ENCODE measurements around the gene PTPRJ.

PTPRJ gene

DNA sequence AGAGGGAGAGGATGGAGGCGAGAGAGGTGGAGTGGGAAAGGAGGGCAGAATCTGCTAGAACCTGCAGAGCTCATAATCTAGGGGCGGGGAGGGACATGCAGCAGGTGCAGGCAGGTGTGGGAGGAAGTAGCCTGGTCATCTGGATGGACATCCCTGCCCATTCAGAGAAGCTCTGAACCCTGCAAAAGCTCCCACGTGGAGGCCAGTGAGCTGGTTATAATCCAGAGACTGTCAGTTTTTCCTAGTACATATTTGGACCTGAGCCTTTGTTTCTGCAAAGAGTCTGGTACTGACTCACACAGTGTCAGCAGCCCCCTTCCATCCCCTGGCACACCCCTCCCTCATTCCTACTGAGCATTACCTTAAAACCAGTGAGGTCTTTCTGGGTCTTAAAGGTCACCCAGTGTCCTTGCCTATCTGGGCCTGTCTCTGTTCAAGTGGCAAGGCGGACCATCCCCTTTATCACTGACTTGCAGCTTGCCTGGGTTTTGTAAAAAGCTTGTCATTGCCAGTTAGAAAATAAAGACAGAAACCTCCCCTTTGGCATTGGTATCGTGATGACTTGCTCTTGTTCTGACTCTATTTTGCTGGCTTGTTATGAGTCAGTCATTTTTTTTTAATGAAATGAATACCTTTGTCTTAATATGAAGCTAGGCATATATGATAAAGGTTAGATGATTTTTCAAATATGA, 26.1 kb downstream of the PTPRJ start:
- DNase-seq (ENCODE audit: low spot score) = peak; percentile 41
- TF ChIP-seq, protein P1, sequence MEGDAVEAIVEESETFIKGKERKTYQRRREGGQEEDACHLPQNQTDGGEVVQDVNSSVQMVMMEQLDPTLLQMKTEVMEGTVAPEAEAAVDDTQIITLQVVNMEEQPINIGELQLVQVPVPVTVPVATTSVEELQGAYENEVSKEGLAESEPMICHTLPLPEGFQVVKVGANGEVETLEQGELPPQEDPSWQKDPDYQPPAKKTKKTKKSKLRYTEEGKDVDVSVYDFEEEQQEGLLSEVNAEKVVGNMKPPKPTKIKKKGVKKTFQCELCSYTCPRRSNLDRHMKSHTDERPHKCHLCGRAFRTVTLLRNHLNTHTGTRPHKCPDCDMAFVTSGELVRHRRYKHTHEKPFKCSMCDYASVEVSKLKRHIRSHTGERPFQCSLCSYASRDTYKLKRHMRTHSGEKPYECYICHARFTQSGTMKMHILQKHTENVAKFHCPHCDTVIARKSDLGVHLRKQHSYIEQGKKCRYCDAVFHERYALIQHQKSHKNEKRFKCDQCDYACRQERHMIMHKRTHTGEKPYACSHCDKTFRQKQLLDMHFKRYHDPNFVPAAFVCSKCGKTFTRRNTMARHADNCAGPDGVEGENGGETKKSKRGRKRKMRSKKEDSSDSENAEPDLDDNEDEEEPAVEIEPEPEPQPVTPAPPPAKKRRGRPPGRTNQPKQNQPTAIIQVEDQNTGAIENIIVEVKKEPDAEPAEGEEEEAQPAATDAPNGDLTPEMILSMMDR (conservative IDR thresholded peaks at IDR 0.05; ENCODE audit: low read depth) = no peak
- ChIA-PET POLR2A (ENCODE audit: low non-redundant PET) (no interaction called here), CTCF (interaction anchor here (0.9 to 1.0 kb wide), 2 partner anchors 87 to 103 kb away, joined by 3 to 5 read pairs; no protein-coding TSS in a partner anchor)
- no peak overlapping the region for H3K27ac ChIP-seq

DNA sequence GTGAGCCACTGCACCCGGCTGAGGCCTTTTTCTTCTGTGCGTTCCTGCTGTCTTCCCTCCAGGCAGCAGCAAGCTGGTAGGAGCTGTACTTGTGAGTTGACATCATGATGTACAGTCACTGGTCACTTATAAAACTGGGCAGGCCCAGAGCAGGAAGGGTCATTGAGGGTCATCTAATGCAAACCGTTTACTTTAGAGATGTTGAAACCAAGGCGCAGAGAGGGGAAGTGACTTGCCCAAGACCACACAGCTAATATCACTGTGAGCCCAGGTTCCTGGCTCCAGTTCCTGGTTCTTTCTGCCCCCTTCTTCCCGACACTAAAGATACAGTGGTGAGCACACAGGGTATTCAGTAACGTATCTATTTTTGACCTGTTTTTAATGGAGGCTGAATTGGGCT, 27.3 kb downstream of the PTPRJ start:
- no peak overlapping the region for H3K27ac ChIP-seq
- DNase-seq (ENCODE audit: low spot score) = no peak
- TF ChIP-seq, protein P1 (conservative IDR thresholded peaks at IDR 0.05; ENCODE audit: low read depth) = no peak
- ChIA-PET CTCF (no interaction called here), POLR2A (ENCODE audit: low non-redundant PET) (no interaction called here)

DNA sequence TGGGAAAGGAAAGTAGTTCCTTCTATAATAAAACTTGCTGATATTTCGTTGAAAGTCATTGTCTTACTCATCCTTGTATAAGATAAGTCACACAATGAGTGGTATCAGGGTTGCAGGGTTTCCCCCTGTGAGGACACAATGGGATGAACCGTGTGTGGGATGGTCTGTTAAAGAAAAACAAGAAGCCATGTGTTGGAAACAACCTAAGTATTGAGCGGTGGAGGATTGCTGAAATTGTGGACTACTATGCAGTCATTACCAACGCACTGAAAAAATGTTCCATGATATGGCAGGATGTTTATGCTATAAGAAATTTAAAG, 28.6 kb downstream of the PTPRJ start:
- POLR2A ChIA-PET (ENCODE audit: low non-redundant PET) = no interaction called here
- CTCF ChIA-PET = interaction anchor here (0.8 kb wide), 1 partner anchor 100 kb away, joined by 5 read pairs; no protein-coding TSS in a partner anchor
- TF ChIP-seq, protein P1 (conservative IDR thresholded peaks at IDR 0.05; ENCODE audit: low read depth) = no peak
- no peak for DNase-seq (ENCODE audit: low spot score)
- no peak overlapping the region for H3K27ac ChIP-seq

DNA sequence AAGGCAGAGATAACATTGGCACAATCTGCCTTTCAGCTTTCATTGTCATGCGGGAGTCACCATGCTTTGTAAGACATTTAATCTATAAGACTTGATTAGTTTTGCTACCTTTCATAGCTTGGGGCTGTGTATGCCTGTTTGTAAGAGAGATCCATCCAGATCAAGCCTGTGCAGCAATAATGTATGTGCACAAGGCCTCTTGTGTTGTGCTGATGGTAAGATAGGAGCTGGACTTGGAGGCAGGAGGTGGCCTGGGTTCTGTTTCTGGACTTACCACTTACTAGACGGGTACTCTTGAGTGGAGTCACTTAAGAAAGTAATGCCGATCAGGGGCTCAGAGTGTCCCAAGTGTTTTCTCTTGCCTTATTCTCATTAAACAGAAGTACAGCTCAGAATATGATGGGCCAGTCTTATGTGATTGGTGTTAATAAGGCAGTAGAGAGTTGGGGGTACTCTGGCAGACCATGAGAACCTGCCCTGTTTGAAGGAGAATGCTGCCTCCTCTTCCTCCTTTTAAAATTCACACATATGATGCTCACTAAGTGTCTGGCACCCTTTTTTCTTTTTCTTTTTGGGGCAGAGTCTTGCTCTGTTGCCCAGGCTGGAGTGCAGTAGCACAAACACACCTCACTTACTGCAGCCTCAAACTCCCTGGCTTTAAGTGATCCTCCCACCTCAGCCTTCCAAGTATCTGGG, 30.9 kb downstream of the PTPRJ start:
- no peak for DNase-seq (ENCODE audit: low spot score)
- POLR2A ChIA-PET (ENCODE audit: low non-redundant PET) = no interaction called here
- TF ChIP-seq, protein P1 (conservative IDR thresholded peaks at IDR 0.05; ENCODE audit: low read depth) = no peak
- no peak overlapping the region for H3K27ac ChIP-seq
- CTCF ChIA-PET = interaction anchor here (1.1 kb wide), 1 partner anchor 17 kb away, joined by 3 read pairs; no protein-coding TSS in a partner anchor

DNA sequence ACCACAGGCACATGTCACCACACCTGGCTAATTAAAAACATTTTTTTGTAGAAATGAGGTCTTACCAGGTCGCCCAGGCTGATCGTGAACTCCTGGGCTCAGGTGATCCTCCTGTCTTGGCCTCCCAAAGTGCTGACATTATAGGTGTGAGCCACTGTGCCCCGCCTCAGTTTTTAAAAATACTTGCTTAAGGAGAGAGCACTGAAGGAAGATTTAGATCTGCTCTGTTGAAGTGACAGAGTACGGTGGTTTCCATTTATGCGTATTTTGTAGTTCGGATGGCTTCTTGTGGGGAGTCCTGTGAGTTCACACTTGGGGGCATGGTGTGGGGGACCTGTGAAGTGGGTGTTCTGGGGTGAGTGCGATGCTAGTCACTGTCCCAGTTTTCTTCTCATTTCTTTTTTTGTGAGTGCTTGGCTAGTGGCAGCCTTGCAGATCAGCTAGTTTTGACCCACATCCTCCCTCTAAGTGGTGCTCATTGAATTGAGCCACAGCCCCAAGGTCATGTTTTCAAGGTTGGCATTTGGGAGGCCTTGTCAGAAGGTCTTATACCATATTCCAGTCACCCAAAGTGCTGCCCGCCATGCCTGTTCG, 31.5 kb downstream of the PTPRJ start:
- DNase-seq (ENCODE audit: low spot score) = no peak
- ChIA-PET CTCF (no interaction called here), POLR2A (ENCODE audit: low non-redundant PET) (no interaction called here)
- no peak overlapping the region for H3K27ac ChIP-seq
- TF ChIP-seq, protein P1 (conservative IDR thresholded peaks at IDR 0.05; ENCODE audit: low read depth) = no peak

DNA sequence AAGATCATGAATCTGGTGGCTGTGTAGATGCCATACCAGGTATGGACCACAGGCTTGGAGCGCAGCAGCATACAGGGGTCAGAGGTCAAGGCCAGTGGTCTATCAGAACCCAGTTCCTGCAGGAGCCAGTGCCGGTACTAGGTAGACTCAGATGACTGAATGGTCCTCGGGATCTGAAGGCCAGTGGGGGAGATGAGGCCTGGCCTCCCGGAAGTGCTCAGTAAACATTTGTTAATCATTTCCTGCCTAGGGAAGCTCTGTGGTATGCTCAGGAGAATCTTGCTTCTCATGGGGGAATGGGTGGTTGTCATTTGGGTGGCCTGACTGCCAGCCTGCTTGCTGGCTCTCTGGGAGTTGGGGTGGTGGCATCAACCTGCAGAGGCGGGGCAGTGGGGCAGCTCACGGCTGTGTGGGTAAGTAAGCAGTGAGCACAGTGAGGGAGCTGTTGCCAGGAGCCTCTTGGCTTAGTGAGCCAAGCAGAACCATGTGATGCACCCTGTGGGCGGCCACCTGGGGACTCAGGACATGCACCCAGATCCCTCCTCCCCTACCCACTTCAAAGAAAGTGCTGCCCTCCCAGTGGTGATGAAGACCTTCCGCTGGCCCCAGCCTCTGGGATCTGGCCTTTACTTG, 33.0 kb downstream of the PTPRJ start:
- TF ChIP-seq, protein P1 (conservative IDR thresholded peaks at IDR 0.05; ENCODE audit: low read depth) = no peak
- DNase-seq (ENCODE audit: low spot score) = no peak
- POLR2A ChIA-PET (ENCODE audit: low non-redundant PET) = no interaction called here
- no peak overlapping the region for H3K27ac ChIP-seq
- CTCF ChIA-PET = no interaction called here
